ENCODE results near the gene BLNK. TPM values are rescaled to one million over a fixed set of nuclear protein-coding genes. Genes with fewer than 3 reads are reported as not detected.

BLNK gene
- total and polyA plus RNA-seq, 2 of the 13 experiments (the other 11 are each of a cell fraction or from before 2014, with no cell fraction given), result not detected

DNA sequence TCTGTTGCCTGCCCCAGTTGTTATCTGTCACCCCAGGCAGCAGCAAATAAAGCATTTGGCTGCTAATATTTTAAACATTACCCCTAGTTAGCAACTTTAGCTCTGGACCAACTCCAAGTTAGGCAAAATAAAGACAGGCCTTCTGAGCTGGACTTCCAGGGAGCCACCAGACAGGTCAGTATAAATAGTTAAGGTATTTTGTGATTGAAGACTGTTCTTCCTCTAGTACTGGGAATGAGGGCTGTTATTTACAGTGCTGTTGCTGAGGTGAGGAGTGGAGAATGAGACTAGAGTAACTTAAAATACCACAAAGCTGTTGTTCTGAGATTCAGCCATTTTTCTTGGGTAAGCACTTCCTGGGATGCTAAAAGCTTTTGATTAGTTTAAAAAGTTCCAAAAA, 101.1 kb downstream of the BLNK start:
- Histone ChIP-seq H3K9ac (ENCODE audit: insufficient read depth, low read depth, low read length) (no peak overlapping the region), H3K4me3 (replicated peaks in 1 of 3; ENCODE audit: insufficient read depth in 1 of 3, low read depth in 2 of 3, low read length in 3 of 3) (no peak overlapping the region), H3K79me2 (ENCODE audit: insufficient read depth, low read length) (no peaks in the 10 kb centered on the region), H3K4me1 (ENCODE audit: insufficient read depth, low read length) (peaks cover 8% of the 10 kb centered on the region; the same call in 1 of the 2 replicates), H2AFZ (ENCODE audit: low read length) (no peak overlapping the region), H4K20me1 (ENCODE audit: insufficient read depth, low read length) (no peaks in the 10 kb centered on the region), H3K27me3 (ENCODE audit: control insufficient read depth in 1 of 2, insufficient read depth in 2 of 2, low read length in 2 of 2) (no peaks in the 10 kb centered on the region), H3K27ac (ENCODE audit: extremely low read length, insufficient read depth, low read length) (no peak overlapping the region), H3K9me3 (ENCODE audit: low read length) (peaks cover 7% of the 10 kb centered on the region; the same call in 1 of the 2 replicates), H3K4me2 (ENCODE audit: low read depth, low read length) (no peak overlapping the region), H3K36me3 (replicated peaks in 1 of 2; ENCODE audit: control insufficient read depth in 1 of 2, insufficient read depth in 2 of 2, low read length in 2 of 2) (no peaks in the 10 kb centered on the region)
- FAIRE-seq, result no peak
- intact Hi-C loops (cut with micrococcal nuclease; ENCODE audit: unreplicated experiment) (no loop called here), in situ Hi-C loops (cut with HindIII; ENCODE audit: extremely low pct_ligation_motif_present, low pct_unique_long_range_greater_than_20kb) (no loop called here)
- CTCF ChIA-PET (ENCODE audit: low intra/inter-chr PET ratio, low total read pairs), result no interaction called here
- TF ChIP-seq, protein P1, sequence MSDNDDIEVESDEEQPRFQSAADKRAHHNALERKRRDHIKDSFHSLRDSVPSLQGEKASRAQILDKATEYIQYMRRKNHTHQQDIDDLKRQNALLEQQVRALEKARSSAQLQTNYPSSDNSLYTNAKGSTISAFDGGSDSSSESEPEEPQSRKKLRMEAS (IDR thresholded peaks at IDR 0.05), result no peak
- TF ChIP-seq KLF12 (CRISPR knock-in tag; IDR thresholded peaks at IDR 0.05; ENCODE audit: borderline replicate concordance) (no peak), RFXANK (CRISPR knock-in tag; IDR thresholded peaks at IDR 0.05) (no peak), ARNTL (CRISPR knock-in tag; IDR thresholded peaks at IDR 0.05) (no peak), ATF7 (IDR thresholded peaks at IDR 0.05) (no peak), ATF7 (CRISPR knock-in tag; IDR thresholded peaks at IDR 0.05) (no peak), ARHGAP35 (CRISPR knock-in tag; IDR thresholded peaks at IDR 0.05; ENCODE audit: borderline replicate concordance) (no peak), GTF2F1 (IDR thresholded peaks at IDR 0.05; ENCODE audit: low read length) (no peak), SMARCC2 (IDR thresholded peaks at IDR 0.05) (no peak), REXO4 (CRISPR knock-in tag; IDR thresholded peaks at IDR 0.05; ENCODE audit: borderline replicate concordance) (no peak), FOXA3 (CRISPR knock-in tag; IDR thresholded peaks at IDR 0.05) (no peak), ASH2L (IDR thresholded peaks at IDR 0.05; ENCODE audit: insufficient read length, low read depth, low read length) (no peak)
- TF ChIP-seq, protein P2, sequence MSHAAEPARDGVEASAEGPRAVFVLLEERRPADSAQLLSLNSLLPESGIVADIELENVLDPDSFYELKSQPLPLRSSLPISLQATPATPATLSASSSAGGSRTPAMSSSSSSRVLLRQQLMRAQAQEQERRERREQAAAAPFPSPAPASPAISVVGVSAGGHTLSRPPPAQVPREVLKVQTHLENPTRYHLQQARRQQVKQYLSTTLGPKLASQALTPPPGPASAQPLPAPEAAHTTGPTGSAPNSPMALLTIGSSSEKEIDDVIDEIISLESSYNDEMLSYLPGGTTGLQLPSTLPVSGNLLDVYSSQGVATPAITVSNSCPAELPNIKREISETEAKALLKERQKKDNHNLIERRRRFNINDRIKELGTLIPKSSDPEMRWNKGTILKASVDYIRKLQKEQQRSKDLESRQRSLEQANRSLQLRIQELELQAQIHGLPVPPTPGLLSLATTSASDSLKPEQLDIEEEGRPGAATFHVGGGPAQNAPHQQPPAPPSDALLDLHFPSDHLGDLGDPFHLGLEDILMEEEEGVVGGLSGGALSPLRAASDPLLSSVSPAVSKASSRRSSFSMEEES (CRISPR knock-in tag; IDR thresholded peaks at IDR 0.05), result no peak
- TF ChIP-seq, protein P3, sequence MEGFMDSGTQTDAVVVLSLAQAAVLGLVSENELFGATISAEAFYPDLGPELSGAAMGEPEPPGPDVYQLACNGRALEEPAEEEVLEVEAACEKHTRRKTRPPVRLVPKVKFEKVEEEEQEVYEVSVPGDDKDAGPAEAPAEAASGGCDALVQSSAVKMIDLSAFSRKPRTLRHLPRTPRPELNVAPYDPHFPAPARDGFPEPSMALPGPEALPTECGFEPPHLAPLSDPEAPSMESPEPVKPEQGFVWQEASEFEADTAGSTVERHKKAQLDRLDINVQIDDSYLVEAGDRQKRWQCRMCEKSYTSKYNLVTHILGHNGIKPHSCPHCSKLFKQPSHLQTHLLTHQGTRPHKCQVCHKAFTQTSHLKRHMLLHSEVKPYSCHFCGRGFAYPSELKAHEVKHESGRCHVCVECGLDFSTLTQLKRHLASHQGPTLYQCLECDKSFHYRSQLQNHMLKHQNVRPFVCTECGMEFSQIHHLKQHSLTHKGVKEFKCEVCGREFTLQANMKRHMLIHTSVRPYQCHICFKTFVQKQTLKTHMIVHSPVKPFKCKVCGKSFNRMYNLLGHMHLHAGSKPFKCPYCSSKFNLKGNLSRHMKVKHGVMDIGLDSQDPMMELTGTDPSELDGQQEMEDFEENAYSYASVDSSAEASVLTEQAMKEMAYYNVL (CRISPR knock-in tag; IDR thresholded peaks at IDR 0.05; ENCODE audit: borderline replicate concordance), result no peak
- no peak for DNase-seq (ENCODE audit: low spot score)
- POLR2A ChIA-PET, result interaction anchor here (0.9 kb wide), 1 partner anchor 40 kb away, joined by 6 read pairs; the partner anchor contains the start of gene ZNF518A
- peak; percentile 56 for ATAC-seq
- BruUV-seq (replicated peaks), result no TSS peak
